Fibroblast of peridontal ligament (primary cell): Measurements from ENCODE around the gene TTF2.
"Not testable (repeated sequence)": the region's sequence is repeated elsewhere in the genome, so short reads cannot be mapped to it uniquely, and the experiment has no call there.

Source experiments
- DNase-seq: peaks from one replicate; pipeline ENCODE4 v3.0.0-alpha.2; 2010; ENCODE audit errors: extremely low read depth

TTF2 gene

GRCh38 chr1:117093870-117094621 is 33.9 kb downstream of the TTF2 start:
- peak; percentile 54 for DNase-seq

- DNase-seq: peak; percentile 63
Observed at GRCh38 chr1:117094841-117095604, 34.9 kb downstream of the TTF2 start.

- DNase-seq: peak; percentile 65
Observed at GRCh38 chr1:117096951-117097408, 36.9 kb downstream of the TTF2 start.

- peak; percentile 41 for DNase-seq
Observed at GRCh38 chr1:117097443-117097842, 37.3 kb downstream of the TTF2 start.

GRCh38 chr1:117098287-117098890 is 38.3 kb downstream of the TTF2 start:
- no peak for DNase-seq

GRCh38 chr1:117101334-117101733 is 41.2 kb downstream of the TTF2 start:
- no peak for DNase-seq

- not testable (repeated sequence) for DNase-seq
Observed at GRCh38 chr1:117101858-117102257, 41.7 kb downstream of the TTF2 start.

- peak; percentile 25 for DNase-seq
Observed at GRCh38 chr1:117104986-117105385, 44.9 kb downstream of the TTF2 start.

- DNase-seq: no peak
Observed at GRCh38 chr1:117105722-117106121, 45.6 kb downstream of the TTF2 start.

GRCh38 chr1:117106478-117106877 is 46.4 kb downstream of the TTF2 start:
- DNase-seq: no peak

GRCh38 chr1:117107364-117107763 is 47.2 kb downstream of the TTF2 start:
- DNase-seq: no peak

- no peak for DNase-seq
Observed at GRCh38 chr1:117110774-117111173, 50.6 kb downstream of the TTF2 start.

- DNase-seq: no peak
Observed at GRCh38 chr1:117112047-117112717, 52.1 kb downstream of the TTF2 start.

- no peak for DNase-seq
Observed at GRCh38 chr1:117113199-117113598, 53.1 kb downstream of the TTF2 start.

- no peak for DNase-seq
Observed at GRCh38 chr1:117114877-117115276, 54.8 kb downstream of the TTF2 start.

- DNase-seq: no peak
Observed at GRCh38 chr1:117116090-117116783, 56.1 kb downstream of the TTF2 start.

GRCh38 chr1:117116784-117117130 is 56.6 kb downstream of the TTF2 start:
- DNase-seq: no peak

GRCh38 chr1:117117697-117118096 is 57.6 kb downstream of the TTF2 start:
- no peak for DNase-seq

GRCh38 chr1:117118137-117118536 is 58.0 kb downstream of the TTF2 start:
- no peak for DNase-seq

GRCh38 chr1:117119144-117119543 is 59.0 kb downstream of the TTF2 start:
- not testable (repeated sequence) for DNase-seq

- DNase-seq: no peak
Observed at GRCh38 chr1:117120774-117121588, 60.9 kb downstream of the TTF2 start.
